CD4-positive, alpha-beta T cell treated with Interleukin-15 for 4 hours (primary cell): ENCODE data around the gene YY2.
"Not testable (repeated sequence)": the region's sequence is repeated elsewhere in the genome, so short reads cannot be mapped to it uniquely, and the experiment has no call there.

Source experiments
- DNase-seq: peaks from one replicate; pipeline ENCODE4 v3.0.0-alpha.2; 2020; ENCODE audit warnings: low spot score

Gene YY2

GRCh38 chrX:21874182-21874581 lies 18.4 kb downstream of the YY2 start:
- DNase-seq: not testable (repeated sequence)

GRCh38 chrX:21875013-21875412 lies 19.2 kb downstream of the YY2 start:
- no peak for DNase-seq

GRCh38 chrX:21881881-21882574 lies 26.2 kb downstream of the YY2 start:
- DNase-seq: no peak

- DNase-seq: no peak
Measured at GRCh38 chrX:21883258-21883657, 27.5 kb downstream of the YY2 start.

GRCh38 chrX:21885568-21885967 lies 29.8 kb downstream of the YY2 start:
- no peak for DNase-seq

- DNase-seq: no peak
Measured at GRCh38 chrX:21905313-21905712, 49.5 kb downstream of the YY2 start.

GRCh38 chrX:21905953-21906352 lies 50.2 kb downstream of the YY2 start:
- DNase-seq: no peak

GRCh38 chrX:21907260-21907659 lies 51.5 kb downstream of the YY2 start:
- no peak for DNase-seq
